ENCODE results near the gene TARS3.
"Not testable (repeated sequence)": the region's sequence is repeated elsewhere in the genome, so short reads cannot be mapped to it uniquely, and the experiment has no call there.

The TARS3 gene

GRCh38 chr15:101675015-101675414 lies 49.3 kb downstream of the TARS3 start:
- Histone ChIP-seq H3K27me3 (ENCODE audit: control insufficient read depth in 1 of 2, insufficient read depth in 2 of 2, low read length in 2 of 2) (no peaks in the 10 kb centered on the region), H3K9ac (ENCODE audit: low read length) (no peak overlapping the region), H3K4me3 (ENCODE audit: low read depth in 1 of 2, low read length in 2 of 2) (no peak overlapping the region), H3K9me3 (ENCODE audit: low read length) (no peaks in the 10 kb centered on the region), H3K36me3 (ENCODE audit: insufficient read depth, low read length) (peaks cover 30% of the 10 kb centered on the region), H3K27ac (ENCODE audit: low read depth, low read length) (no peak overlapping the region), H3K4me1 (ENCODE audit: insufficient read depth, low read length) (no peaks in the 10 kb centered on the region)

- no peak overlapping the region for H3K4me3 ChIP-seq (ENCODE audit: low read depth in 1 of 2, low read length in 2 of 2)
- no peak overlapping the region for H3K27ac ChIP-seq (ENCODE audit: low read depth, low read length)
- H3K27me3 ChIP-seq (ENCODE audit: control insufficient read depth in 1 of 2, insufficient read depth in 2 of 2, low read length in 2 of 2): no peaks in the 10 kb centered on the region
- H3K4me1 ChIP-seq (ENCODE audit: insufficient read depth, low read length): no peaks in the 10 kb centered on the region
- H3K9me3 ChIP-seq (ENCODE audit: low read length): no peaks in the 10 kb centered on the region
- peaks cover 35% of the 10 kb centered on the region for H3K36me3 ChIP-seq (ENCODE audit: insufficient read depth, low read length)
- H3K9ac ChIP-seq (ENCODE audit: low read length): no peak overlapping the region
Observed at GRCh38 chr15:101672298-101672697, 52.0 kb downstream of the TARS3 start.

DNA sequence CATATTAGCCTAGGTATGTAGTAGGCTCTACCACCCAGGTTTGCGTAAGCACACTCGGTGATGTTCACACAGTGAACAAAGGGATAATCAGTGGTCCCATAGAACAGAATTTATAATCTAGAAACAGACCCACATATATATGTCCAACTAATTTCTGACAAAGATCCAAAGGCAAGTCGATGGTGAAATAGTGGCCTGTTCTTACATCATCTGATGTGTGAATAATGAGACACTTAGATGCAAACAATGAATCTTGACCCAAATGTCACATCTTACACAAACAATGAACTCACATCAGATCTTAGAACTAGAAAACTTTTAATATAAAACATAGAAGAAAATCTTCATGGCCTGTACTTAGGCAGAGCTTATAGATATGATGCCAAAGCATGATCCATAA lies 54.5 kb downstream of the TARS3 start:
- Histone ChIP-seq H3K9me3 (ENCODE audit: low read length) (no peaks in the 10 kb centered on the region), H3K36me3 (ENCODE audit: insufficient read depth, low read length) (peaks cover 28% of the 10 kb centered on the region), H3K9ac (ENCODE audit: low read length) (no peak overlapping the region), H3K27ac (ENCODE audit: low read depth, low read length) (no peak overlapping the region), H3K27me3 (ENCODE audit: control insufficient read depth in 1 of 2, insufficient read depth in 2 of 2, low read length in 2 of 2) (no peaks in the 10 kb centered on the region), H3K4me1 (ENCODE audit: insufficient read depth, low read length) (no peaks in the 10 kb centered on the region), H3K4me3 (ENCODE audit: low read depth in 1 of 2, low read length in 2 of 2) (no peak overlapping the region)

- H3K9me3 ChIP-seq (ENCODE audit: low read length): no peaks in the 10 kb centered on the region
- peaks cover 25% of the 10 kb centered on the region for H3K36me3 ChIP-seq (ENCODE audit: insufficient read depth, low read length)
- no peak overlapping the region for H3K27ac ChIP-seq (ENCODE audit: low read depth, low read length)
Observed at GRCh38 chr15:101667881-101668280, 56.4 kb downstream of the TARS3 start.

GRCh38 chr15:101664303-101664913 lies 59.9 kb downstream of the TARS3 start:
- Histone ChIP-seq H3K9ac (ENCODE audit: low read length) (no peak overlapping the region), H3K4me3 (ENCODE audit: low read depth in 1 of 2, low read length in 2 of 2) (no peak overlapping the region), H3K4me1 (ENCODE audit: insufficient read depth, low read length) (no peaks in the 10 kb centered on the region), H3K27ac (ENCODE audit: low read depth, low read length) (no peak overlapping the region), H3K36me3 (ENCODE audit: insufficient read depth, low read length) (peaks cover 8% of the 10 kb centered on the region), H3K27me3 (ENCODE audit: control insufficient read depth in 1 of 2, insufficient read depth in 2 of 2, low read length in 2 of 2) (no peaks in the 10 kb centered on the region), H3K9me3 (ENCODE audit: low read length) (no peaks in the 10 kb centered on the region)

More at GRCh38 chr15:101667881-101668280, 56.4 kb downstream of the TARS3 start:
- Histone ChIP-seq H3K9ac (ENCODE audit: low read length) (no peak overlapping the region), H3K4me1 (ENCODE audit: insufficient read depth, low read length) (no peaks in the 10 kb centered on the region), H3K27me3 (ENCODE audit: control insufficient read depth in 1 of 2, insufficient read depth in 2 of 2, low read length in 2 of 2) (no peaks in the 10 kb centered on the region), H3K4me3 (ENCODE audit: low read depth in 1 of 2, low read length in 2 of 2) (no peak overlapping the region)

DNA sequence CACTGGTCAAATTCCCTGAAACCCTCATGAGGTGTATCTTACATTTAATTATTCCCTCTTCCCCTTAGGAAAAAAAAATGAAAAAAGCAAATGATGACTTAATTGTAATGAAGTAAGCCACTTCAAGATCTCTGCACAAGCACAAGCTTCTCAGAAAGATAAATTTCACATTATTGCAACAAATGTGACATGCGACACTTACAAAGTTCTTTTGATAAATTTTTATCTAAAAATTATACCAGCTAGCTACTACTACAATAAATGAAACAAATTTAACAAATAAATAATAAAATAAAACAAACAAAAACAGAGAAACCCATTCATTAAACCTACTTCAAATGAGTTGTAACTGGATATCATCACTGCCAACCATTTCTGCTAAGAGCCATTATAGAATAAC lies 62.1 kb downstream of the TARS3 start:
- Histone ChIP-seq H3K9me3 (ENCODE audit: low read length) (no peaks in the 10 kb centered on the region), H3K36me3 (ENCODE audit: insufficient read depth, low read length) (peaks cover 7% of the 10 kb centered on the region), H3K27ac (ENCODE audit: low read depth, low read length) (no peak overlapping the region), H3K9ac (ENCODE audit: low read length) (no peak overlapping the region), H3K4me3 (ENCODE audit: low read depth in 1 of 2, low read length in 2 of 2) (no peak overlapping the region), H3K27me3 (ENCODE audit: control insufficient read depth in 1 of 2, insufficient read depth in 2 of 2, low read length in 2 of 2) (no peaks in the 10 kb centered on the region), H3K4me1 (ENCODE audit: insufficient read depth, low read length) (no peaks in the 10 kb centered on the region)

GRCh38 chr15:101660005-101660404 lies 64.3 kb downstream of the TARS3 start:
- H3K9ac ChIP-seq (ENCODE audit: low read length): no peak overlapping the region
- H3K9me3 ChIP-seq (ENCODE audit: low read length): no peaks in the 10 kb centered on the region
- no peaks in the 10 kb centered on the region for H3K27me3 ChIP-seq (ENCODE audit: control insufficient read depth in 1 of 2, insufficient read depth in 2 of 2, low read length in 2 of 2)
- no peaks in the 10 kb centered on the region for H3K4me1 ChIP-seq (ENCODE audit: insufficient read depth, low read length)
- no peak overlapping the region for H3K4me3 ChIP-seq (ENCODE audit: low read depth in 1 of 2, low read length in 2 of 2)
- no peak overlapping the region for H3K27ac ChIP-seq (ENCODE audit: low read depth, low read length)
- H3K36me3 ChIP-seq (ENCODE audit: insufficient read depth, low read length): peaks cover 11% of the 10 kb centered on the region

GRCh38 chr15:101657968-101658784 lies 66.1 kb downstream of the TARS3 start:
- Histone ChIP-seq H3K4me3 (ENCODE audit: low read depth in 1 of 2, low read length in 2 of 2) (no peak overlapping the region), H3K27ac (ENCODE audit: low read depth, low read length) (no peak overlapping the region), H3K9ac (ENCODE audit: low read length) (no peak overlapping the region), H3K36me3 (ENCODE audit: insufficient read depth, low read length) (peaks cover 11% of the 10 kb centered on the region), H3K4me1 (ENCODE audit: insufficient read depth, low read length) (peaks cover 3% of the 10 kb centered on the region), H3K27me3 (ENCODE audit: control insufficient read depth in 1 of 2, insufficient read depth in 2 of 2, low read length in 2 of 2) (no peaks in the 10 kb centered on the region), H3K9me3 (ENCODE audit: low read length) (no peaks in the 10 kb centered on the region)

GRCh38 chr15:101657171-101657570 lies 67.1 kb downstream of the TARS3 start:
- Histone ChIP-seq H3K36me3 (ENCODE audit: insufficient read depth, low read length) (peaks cover 11% of the 10 kb centered on the region), H3K4me3 (ENCODE audit: low read depth in 1 of 2, low read length in 2 of 2) (no peak overlapping the region), H3K27ac (ENCODE audit: low read depth, low read length) (no peak overlapping the region), H3K27me3 (ENCODE audit: control insufficient read depth in 1 of 2, insufficient read depth in 2 of 2, low read length in 2 of 2) (no peaks in the 10 kb centered on the region), H3K9me3 (ENCODE audit: low read length) (no peaks in the 10 kb centered on the region), H3K4me1 (ENCODE audit: insufficient read depth, low read length) (peaks cover 6% of the 10 kb centered on the region), H3K9ac (ENCODE audit: low read length) (no peak overlapping the region)

DNA sequence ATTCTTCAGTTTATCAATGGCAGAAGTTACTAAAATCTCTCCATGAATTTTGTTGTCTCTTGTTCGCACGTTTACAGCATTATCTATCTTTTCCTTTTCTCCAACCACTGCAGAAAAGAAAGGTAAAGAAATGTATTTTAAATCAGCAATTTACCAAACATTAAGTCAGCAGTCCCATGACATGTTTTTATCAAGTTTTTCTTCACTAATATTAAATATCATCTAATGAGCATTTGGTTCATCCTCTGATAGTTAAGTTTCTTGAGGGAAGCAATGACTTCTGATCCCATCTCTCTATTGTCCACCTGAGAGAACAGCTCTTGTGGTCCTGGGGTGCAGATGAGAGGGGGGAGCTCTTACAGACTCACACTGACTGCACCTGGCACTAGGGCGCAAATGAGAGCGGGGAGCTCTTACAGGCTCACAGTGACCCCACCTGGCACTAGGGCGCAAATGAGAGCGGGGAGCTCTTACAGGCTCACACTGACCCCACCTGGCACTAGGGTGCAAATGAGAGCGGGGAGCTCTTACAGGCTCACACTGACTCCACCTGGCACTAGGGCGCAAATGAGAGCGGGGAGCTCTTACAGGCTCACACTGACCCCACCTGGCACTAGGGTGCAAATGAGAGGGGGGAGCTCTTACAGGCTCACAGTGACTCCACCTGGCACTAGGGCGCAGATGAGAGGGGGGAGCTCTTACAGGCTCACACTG lies 69.5 kb downstream of the TARS3 start:
- H3K9me3 ChIP-seq (ENCODE audit: low read length); H3K27me3 ChIP-seq (ENCODE audit: control insufficient read depth in 1 of 2, insufficient read depth in 2 of 2, low read length in 2 of 2); H3K9ac ChIP-seq (ENCODE audit: low read length); H3K4me3 ChIP-seq (ENCODE audit: low read depth in 1 of 2, low read length in 2 of 2); H3K27ac ChIP-seq (ENCODE audit: low read depth, low read length); H3K36me3 ChIP-seq (ENCODE audit: insufficient read depth, low read length): not testable (repeated sequence)
- peaks cover 22% of the 10 kb centered on the region for H3K4me1 ChIP-seq (ENCODE audit: insufficient read depth, low read length)

DNA sequence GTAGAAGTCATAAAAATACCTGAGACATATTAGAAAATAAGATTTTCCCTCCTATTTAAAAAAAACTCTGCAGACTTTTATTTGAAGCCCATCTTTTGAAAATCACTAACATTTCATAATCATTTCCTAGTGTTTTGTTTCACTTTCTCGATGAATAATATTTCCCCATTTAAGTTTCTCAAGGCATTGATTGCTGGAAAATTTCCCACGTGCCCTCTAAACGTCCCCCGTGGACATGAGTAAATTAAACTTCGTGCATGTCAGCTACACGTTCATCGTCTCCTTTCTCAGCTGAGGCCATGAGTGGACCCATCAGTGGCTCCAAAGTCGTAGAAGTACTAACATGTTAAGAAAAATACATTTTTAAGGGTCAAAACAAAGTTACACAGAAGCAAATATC lies 70.1 kb downstream of the TARS3 start:
- no peak overlapping the region for H3K4me3 ChIP-seq (ENCODE audit: low read depth in 1 of 2, low read length in 2 of 2)
- no peak overlapping the region for H3K9ac ChIP-seq (ENCODE audit: low read length)
- H3K27me3 ChIP-seq (ENCODE audit: control insufficient read depth in 1 of 2, insufficient read depth in 2 of 2, low read length in 2 of 2): no peaks in the 10 kb centered on the region
- peaks cover 9% of the 10 kb centered on the region for H3K36me3 ChIP-seq (ENCODE audit: insufficient read depth, low read length)
- H3K4me1 ChIP-seq (ENCODE audit: insufficient read depth, low read length): peaks cover 28% of the 10 kb centered on the region
- no peak overlapping the region for H3K27ac ChIP-seq (ENCODE audit: low read depth, low read length)
- no peaks in the 10 kb centered on the region for H3K9me3 ChIP-seq (ENCODE audit: low read length)

Data from muscle layer of colon (tissue), 2 donors.